GM19043 (cell line): ENCODE results near the gene MRFAP1.
"Not testable (repeated sequence)": the region's sequence is repeated elsewhere in the genome, so short reads cannot be mapped to it uniquely, and the experiment has no call there.

Experiments used
- ATAC-seq: cut with Tn5 transposase; IDR thresholded peaks from one replicate; pipeline ENCODE4 v1.9.1; 2021; ENCODE audit warnings: low read depth; ENCODE audit not compliant: unreplicated experiment

Gene MRFAP1

DNA sequence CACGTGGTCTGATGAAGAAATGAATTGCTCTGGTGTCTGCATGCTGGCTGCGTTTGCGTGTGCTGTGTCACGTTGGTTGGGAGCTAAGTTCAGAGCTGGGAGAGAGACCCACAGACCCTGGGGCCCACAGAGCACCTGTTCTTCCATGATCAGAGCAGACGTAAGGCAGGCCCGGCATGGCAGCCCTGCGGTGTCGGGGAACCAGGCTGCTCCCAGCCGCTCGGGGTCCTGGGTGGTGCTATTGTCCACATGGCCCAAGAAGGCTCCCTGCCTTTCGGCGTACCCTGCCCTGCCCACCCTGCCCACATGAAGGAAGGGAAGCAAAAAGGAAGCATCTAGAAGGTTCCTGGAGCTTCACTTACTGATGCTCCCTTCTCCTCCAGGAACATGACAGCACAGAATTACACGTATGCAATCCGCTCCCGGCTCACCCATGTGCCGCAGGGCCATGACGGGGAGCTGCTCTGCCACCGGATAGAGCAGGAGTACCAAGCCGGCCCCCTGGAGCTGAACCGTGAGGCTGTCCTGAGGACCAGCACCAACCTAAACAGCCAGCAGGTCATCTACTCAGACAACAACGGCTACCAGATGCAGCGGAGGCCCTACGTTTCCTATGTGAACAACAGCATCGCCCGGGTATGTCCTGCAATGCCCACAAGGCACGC, 30.9 kb upstream of the MRFAP1 start:
- no peak for ATAC-seq

GRCh38 chr4:6610856-6611430, 29.5 kb upstream of the MRFAP1 start:
- ATAC-seq: no peak

DNA sequence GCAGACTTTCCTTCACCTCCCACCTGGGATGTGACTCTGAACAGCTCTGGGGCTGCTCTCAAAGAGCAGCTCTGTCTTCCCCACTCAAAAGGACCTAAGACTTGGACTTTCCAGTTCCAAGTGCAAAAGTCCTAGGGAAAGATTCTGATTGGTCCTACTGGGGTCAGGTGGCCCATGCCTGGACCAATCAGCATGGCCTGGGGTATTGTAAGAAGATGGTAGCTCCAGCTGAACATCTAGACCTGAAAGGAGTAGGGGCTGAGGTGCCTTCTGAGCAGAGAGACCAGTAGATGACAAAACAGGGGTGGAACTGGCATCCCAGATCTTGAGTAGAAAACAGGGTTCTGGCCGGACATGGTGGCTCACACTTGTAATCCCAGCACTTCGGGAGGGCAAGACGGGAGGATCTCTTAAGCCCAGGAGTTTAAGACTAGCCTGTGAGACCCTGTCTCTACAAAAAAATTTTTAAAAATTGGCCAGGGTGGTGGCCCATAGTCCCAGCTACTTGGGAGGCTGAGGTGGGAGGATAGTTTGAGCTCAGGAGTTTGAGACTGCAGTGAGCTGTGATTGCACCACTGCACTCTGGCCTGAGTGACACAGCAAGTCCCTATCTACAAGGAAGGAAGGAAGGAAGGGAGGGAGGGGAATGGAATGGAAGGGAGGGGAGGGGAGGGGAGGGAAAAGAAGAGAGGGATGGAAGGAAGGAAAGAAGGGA, 27.4 kb upstream of the MRFAP1 start:
- ATAC-seq: no peak

- no peak for ATAC-seq
Measured at GRCh38 chr4:6613676-6614651, 26.5 kb upstream of the MRFAP1 start.

GRCh38 chr4:6614701-6615230, 25.7 kb upstream of the MRFAP1 start:
- no peak for ATAC-seq

DNA sequence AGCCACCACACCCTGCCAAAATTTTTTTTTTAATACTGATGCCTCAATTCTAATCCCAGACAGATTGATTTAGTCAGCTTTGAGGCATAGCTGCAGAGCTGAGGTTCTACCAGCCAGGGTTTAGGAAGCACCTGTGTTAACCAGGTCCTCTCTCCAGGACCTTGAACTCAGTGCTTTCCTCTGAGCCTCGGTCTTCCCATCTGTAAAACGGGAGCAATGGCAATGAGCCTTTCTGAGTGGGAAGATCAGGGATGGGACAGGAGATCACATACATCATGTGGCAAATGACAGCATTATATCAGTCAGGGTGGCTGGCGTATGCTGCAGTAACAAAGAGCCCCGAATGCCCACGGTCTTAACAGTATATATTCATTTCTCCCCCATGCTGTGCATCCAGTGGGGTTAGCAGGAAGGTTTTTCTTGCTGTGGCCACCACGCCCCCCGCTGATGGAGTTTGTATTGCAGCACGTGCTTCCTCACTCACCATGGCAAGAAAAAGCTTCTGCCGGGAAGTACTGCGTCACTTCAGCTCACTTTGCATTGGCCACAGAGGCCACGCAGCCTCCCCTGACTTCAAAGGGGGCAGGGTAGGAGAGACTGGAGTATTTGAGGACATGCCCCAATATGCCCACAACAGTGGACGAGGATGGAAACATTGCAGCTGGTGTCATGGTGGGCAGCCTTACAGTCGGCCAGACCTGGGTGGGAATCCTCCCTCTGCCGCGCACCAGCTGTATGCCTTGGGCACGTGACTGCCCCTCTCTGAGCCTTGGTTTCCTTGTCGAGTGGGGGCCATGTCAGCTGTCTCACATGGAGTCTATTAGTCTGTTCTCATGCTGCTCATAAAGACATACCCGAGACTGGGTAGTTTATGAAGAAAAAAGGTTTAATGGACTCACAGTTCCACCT, 24.1 kb upstream of the MRFAP1 start:
- ATAC-seq: no peak

GRCh38 chr4:6617246-6617645, 23.2 kb upstream of the MRFAP1 start:
- ATAC-seq: no peak

DNA sequence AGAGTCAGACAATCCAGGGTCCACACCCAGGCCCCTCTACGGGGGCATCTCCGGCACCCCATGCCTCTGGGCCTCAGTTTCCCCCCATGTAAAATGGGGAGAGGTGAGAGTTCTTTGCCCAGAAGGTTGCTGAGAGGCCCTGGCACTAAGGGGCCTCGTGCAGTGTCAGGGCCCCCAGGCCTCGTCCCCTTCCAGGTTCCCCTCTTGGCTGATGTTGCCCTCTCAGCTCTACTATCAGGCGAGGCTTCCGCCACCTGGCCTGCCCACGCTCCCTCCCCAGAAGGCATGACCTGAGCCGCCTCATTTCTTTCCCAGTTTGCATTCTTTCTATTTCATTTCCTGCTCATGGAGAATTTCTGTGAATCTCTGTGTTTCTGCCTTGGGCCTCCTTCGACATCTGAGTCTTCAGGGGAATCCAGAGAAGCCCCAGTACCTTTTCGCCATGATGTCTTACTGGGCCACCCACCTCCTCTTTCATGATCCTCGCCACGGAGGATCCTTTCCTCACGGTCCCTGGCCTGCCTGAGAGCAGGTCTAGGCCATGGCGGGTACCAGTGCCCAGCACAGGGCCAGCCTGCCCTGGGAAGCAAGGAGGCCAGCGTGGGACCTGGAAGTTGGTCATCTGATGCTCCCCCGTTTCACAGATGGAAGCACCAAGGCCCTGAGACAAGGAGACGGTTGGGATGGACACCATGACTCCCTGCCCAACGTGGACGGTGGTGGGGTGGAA, 21.9 kb upstream of the MRFAP1 start:
- no peak for ATAC-seq

DNA sequence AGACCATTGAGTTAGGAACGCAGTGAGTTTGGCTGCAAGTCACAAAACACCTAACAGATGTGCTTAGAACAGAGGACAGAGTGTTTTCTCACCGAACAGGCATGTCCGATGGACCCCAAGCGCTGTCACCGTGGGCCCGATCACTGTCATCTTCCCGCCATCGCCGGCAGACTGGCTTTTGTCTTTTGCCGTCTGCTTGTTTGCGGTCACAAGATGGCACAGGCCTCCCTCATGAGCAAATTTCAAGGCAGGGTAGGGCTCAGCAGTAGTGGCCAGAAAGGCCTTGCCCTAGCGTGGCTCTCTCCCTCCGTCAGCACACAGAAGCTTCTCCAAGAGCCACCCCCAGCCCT, 21.4 kb upstream of the MRFAP1 start:
- ATAC-seq: no peak

GRCh38 chr4:6619466-6620255, 20.8 kb upstream of the MRFAP1 start:
- ATAC-seq: no peak

- ATAC-seq: no peak
Measured at GRCh38 chr4:6620296-6620695, 20.2 kb upstream of the MRFAP1 start.

GRCh38 chr4:6620891-6621555, 19.5 kb upstream of the MRFAP1 start:
- no peak for ATAC-seq

- ATAC-seq: no peak
Measured at GRCh38 chr4:6621556-6621927, 18.9 kb upstream of the MRFAP1 start.

DNA sequence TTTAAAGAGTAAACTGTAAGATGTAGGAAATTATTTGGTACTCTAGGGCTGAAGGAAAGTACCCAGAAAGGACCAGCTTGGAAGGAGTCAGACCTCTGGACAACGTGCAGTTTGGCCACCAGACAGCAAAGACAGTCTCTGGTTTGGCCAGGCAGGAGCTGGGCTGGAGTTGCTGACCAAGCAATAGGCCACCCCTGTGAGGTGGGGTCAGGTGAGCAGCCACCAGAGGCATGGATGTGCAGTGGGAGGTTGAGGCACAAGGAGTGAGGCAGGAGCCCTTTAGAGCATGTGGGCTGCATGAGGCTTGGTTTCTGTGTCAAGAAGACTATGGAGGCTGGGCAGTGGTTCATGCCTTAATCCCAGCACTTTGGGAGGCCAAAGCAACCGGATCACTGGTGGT, 17.7 kb upstream of the MRFAP1 start:
- no peak for ATAC-seq

GRCh38 chr4:6625256-6625655, 15.2 kb upstream of the MRFAP1 start:
- no peak for ATAC-seq

DNA sequence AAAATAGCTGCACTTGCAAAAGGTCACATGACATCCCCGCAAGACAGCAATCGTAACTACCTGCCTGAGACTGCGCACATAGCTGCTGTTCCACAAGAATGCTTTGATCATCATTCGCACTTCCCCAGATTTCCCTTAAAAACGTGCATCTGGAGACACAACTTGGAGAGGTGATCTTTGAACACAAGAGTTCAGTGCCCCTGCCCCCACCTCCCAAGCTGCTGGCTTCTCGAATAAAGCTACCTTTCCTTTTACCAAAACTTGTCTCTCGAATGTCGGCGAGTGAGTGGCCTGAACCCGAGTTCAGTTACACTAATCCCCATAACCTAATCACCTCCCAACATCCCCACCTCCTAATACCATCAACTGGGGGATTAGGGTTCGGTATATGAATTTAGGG, 14.4 kb upstream of the MRFAP1 start:
- ATAC-seq: no peak

DNA sequence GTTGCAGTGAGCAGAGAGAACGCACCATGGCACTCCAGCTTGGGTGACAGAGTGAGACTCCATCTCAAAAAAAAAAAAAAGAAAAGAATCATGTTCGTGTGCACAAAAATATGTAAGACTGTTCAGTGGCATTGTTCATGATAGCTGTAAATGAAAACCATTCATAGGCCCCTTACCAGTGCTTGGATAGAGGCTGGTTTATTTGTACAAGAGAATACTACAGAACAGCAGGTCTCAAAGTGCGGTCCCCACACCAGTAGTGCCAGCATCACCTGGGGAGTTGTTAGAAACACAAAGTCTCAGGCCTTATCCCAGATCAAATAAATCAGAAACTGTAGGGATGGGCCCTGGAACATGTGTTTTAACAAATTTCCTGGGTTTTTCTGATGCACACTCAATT, 12.7 kb upstream of the MRFAP1 start:
- no peak for ATAC-seq

GRCh38 chr4:6628484-6628883, 12.0 kb upstream of the MRFAP1 start:
- not testable (repeated sequence) for ATAC-seq
